Neuronal stem cell (in vitro differentiated cells): ENCODE results near the gene MOCOS.

Experiments used
- DNase-seq: peaks from one replicate; pipeline ENCODE4 v3.0.0-alpha.2; 2013; ENCODE audit warnings: low spot score
- H2AFZ ChIP-seq: one replicate; pipeline ENCODE4 v1.6.1; 2013; ENCODE audit warnings: mild to moderate bottlenecking, low read length, inconsistent platforms
- H2AK5ac ChIP-seq: 2 replicates; pipeline ENCODE4 v1.6.1; 2013; ENCODE audit warnings: low read depth, mild to moderate bottlenecking, inconsistent platforms, low read length, moderate library complexity, mixed read lengths
- H2BK120ac ChIP-seq: 2 replicates; pipeline ENCODE4 v1.6.1; 2013; ENCODE audit warnings: low read depth, mild to moderate bottlenecking, inconsistent platforms, low read length, moderate library complexity, mixed read lengths
- H2BK12ac ChIP-seq: one replicate; pipeline ENCODE4 v1.6.1; 2013; ENCODE audit warnings: low read length, inconsistent platforms
- H2BK15ac ChIP-seq: 2 replicates; pipeline ENCODE4 v1.6.1; 2013; ENCODE audit warnings: mild to moderate bottlenecking, low read length, inconsistent platforms, mixed read lengths
- H2BK5ac ChIP-seq: one replicate; pipeline ENCODE4 v1.6.1; 2013; ENCODE audit warnings: inconsistent platforms, mild to moderate bottlenecking, low read length, moderate library complexity
- H3K14ac ChIP-seq: one replicate; pipeline ENCODE4 v1.6.1; 2013; ENCODE audit warnings: low read length, inconsistent platforms
- H3K18ac ChIP-seq: 2 replicates; pipeline ENCODE4 v1.6.1; 2013; ENCODE audit warnings: low read length, inconsistent platforms
- H3K23ac ChIP-seq: 2 replicates; pipeline ENCODE4 v1.6.1; 2013; ENCODE audit warnings: low read depth, mild to moderate bottlenecking, mixed read lengths, low read length, inconsistent platforms; ENCODE audit not compliant: poor library complexity
- H3K27ac ChIP-seq: replicated peaks from 3 replicates; pipeline ENCODE4 v1.5.1; 2013; ENCODE audit warnings: low read length, inconsistent platforms
- H3K27me3 ChIP-seq, 3 experiments: 2 replicates each; pipeline ENCODE4 v1.6.1; 2013; ENCODE audit warnings: low read length in 3 of 3, mild to moderate bottlenecking in 2 of 3, inconsistent platforms in 1 of 3, low read depth in 1 of 3, mixed read lengths in 1 of 3, moderate library complexity in 1 of 3; ENCODE audit not compliant: control insufficient read depth in 3 of 3, insufficient read depth in 3 of 3
- H3K36me3 ChIP-seq, 2 donors: replicated peaks in 1 of 2; 2 replicates each; pipeline ENCODE4 v1.6.1; 2013; ENCODE audit warnings: low read length in 2 of 2; ENCODE audit not compliant: control insufficient read depth in 2 of 2, insufficient read depth in 2 of 2
- H3K4ac ChIP-seq: 2 replicates; pipeline ENCODE4 v1.6.1; 2013; ENCODE audit warnings: inconsistent platforms, mild to moderate bottlenecking, low read length, moderate library complexity
- H3K4me1 ChIP-seq, 2 donors: 1 replicate in 1 of 2; 2 replicates in 1 of 2; pipeline ENCODE4 v1.6.1; 2013; ENCODE audit warnings: low read length in 2 of 2, low read depth in 1 of 2; ENCODE audit not compliant: control insufficient read depth in 2 of 2, insufficient read depth in 1 of 2
- H3K4me2 ChIP-seq: one replicate; pipeline ENCODE4 v1.6.1; 2013; ENCODE audit warnings: mild to moderate bottlenecking, low read length, inconsistent platforms; ENCODE audit not compliant: insufficient read depth, poor library complexity, severe bottlenecking
- H3K4me3 ChIP-seq, 2 donors: 2 replicates each; pipeline ENCODE4 v1.5.1; 2013; ENCODE audit warnings: low read length in 2 of 2, mild to moderate bottlenecking in 2 of 2, inconsistent platforms in 1 of 2, moderate library complexity in 1 of 2
- H3K79me1 ChIP-seq: one replicate; pipeline ENCODE4 v1.6.1; 2013; ENCODE audit warnings: low read depth, mild to moderate bottlenecking, inconsistent platforms, low read length, moderate library complexity
- H3K9ac ChIP-seq: one replicate; pipeline ENCODE4 v1.6.1; 2013; ENCODE audit warnings: mild to moderate bottlenecking, low read depth, low read length, inconsistent platforms; ENCODE audit not compliant: poor library complexity
- H3K9me3 ChIP-seq, 2 donors: replicated peaks in 1 of 2; 2 replicates each; pipeline versions ENCODE3 to v1.6.1; 2013; ENCODE audit warnings: low read length in 2 of 2, mild to moderate bottlenecking in 2 of 2, inconsistent platforms in 1 of 2, low read depth in 1 of 2, mixed read lengths in 1 of 2, moderate library complexity in 1 of 2; ENCODE audit not compliant: control insufficient read depth in 2 of 2, insufficient read depth in 1 of 2
- H4K8ac ChIP-seq: one replicate; pipeline ENCODE4 v1.6.1; 2013; ENCODE audit warnings: low read depth, mild to moderate bottlenecking, inconsistent platforms, low read length, moderate library complexity
- H4K91ac ChIP-seq: one replicate; pipeline ENCODE4 v1.6.1; 2013; ENCODE audit warnings: low read length, low read depth, mild to moderate bottlenecking, inconsistent platforms; ENCODE audit not compliant: poor library complexity
- WGBS, 2 donors: extraction: QIAGEN DNeasy Blood & Tissue Kit; methylation state at CpG; one replicate each; pipeline ENCODE4 v1.1.7; 2013; ENCODE audit warnings: missing lambda C conversion rate in 2 of 2, mixed read lengths in 1 of 2; ENCODE audit not compliant: insufficient read length in 2 of 2, insufficient replicate concordance in 1 of 2; ENCODE audit errors: extremely low coverage in 2 of 2; 5-methylcytosine and 5-hydroxymethylcytosine counted together

The MOCOS gene

GRCh38 chr18:36177913-36178312, 9.4 kb upstream of the MOCOS start:
- Histone ChIP-seq H3K27me3 (no peaks in the 10 kb centered on the region), H2BK15ac (no peak overlapping the region), H3K4ac (no peak overlapping the region), H3K4me2 (no peak overlapping the region), H3K14ac (no peak overlapping the region), H2BK5ac (no peak overlapping the region), H4K91ac (no peak overlapping the region), H3K27ac (no peak overlapping the region), H3K9me3 (no peaks in the 10 kb centered on the region), H4K8ac (no peak overlapping the region), H3K18ac (no peak overlapping the region), H3K4me1 (no peaks in the 10 kb centered on the region), H3K79me1 (no peaks in the 10 kb centered on the region), H3K9ac (no peak overlapping the region), H2AFZ (no peak overlapping the region), H2AK5ac (no peak overlapping the region), H3K4me3 (no peak overlapping the region), H3K36me3 (peaks cover 7 to 52% of the 10 kb centered on the region in 2 donors), H3K23ac (no peak overlapping the region), H2BK120ac (no peak overlapping the region), H2BK12ac (no peak overlapping the region)
- no peak for DNase-seq
- WGBS, 2 donors = no CpG with 5 or more reads among the region's 3 CpGs

GRCh38 chr18:36179562-36180355, 7.5 kb upstream of the MOCOS start:
- DNase-seq = no peak
- WGBS, 2 donors = no CpG with 5 or more reads among the region's 7 CpGs
- H3K18ac ChIP-seq = no peak overlapping the region

GRCh38 chr18:36181441-36181840, 5.9 kb upstream of the MOCOS start:
- no peak for DNase-seq
- Histone ChIP-seq H3K4me3 (no peak overlapping the region), H4K8ac (no peak overlapping the region), H3K23ac (no peak overlapping the region), H2BK12ac (no peak overlapping the region), H2AK5ac (no peak overlapping the region), H2BK120ac (no peak overlapping the region), H3K27ac (no peak overlapping the region), H2BK15ac (no peak overlapping the region), H2BK5ac (no peak overlapping the region), H3K4ac (no peak overlapping the region), H3K9ac (no peak overlapping the region), H2AFZ (no peak overlapping the region), H3K27me3 (peaks cover 5 to 21% (median 18%) of the 10 kb centered on the region in 3 experiments), H3K18ac (no peak overlapping the region), H3K4me1 (no peaks in the 10 kb centered on the region), H3K36me3 (peaks cover under 1 to 18% of the 10 kb centered on the region in 2 donors), H3K9me3 (no peaks in the 10 kb centered on the region), H3K14ac (no peak overlapping the region), H3K79me1 (no peaks in the 10 kb centered on the region), H3K4me2 (no peak overlapping the region), H4K91ac (no peak overlapping the region)
- WGBS, 2 donors = no CpG with 5 or more reads among the region's 6 CpGs

More at GRCh38 chr18:36179562-36180355, 7.5 kb upstream of the MOCOS start:
- Histone ChIP-seq H4K8ac (no peak overlapping the region), H2BK120ac (no peak overlapping the region), H3K4me3 (no peak overlapping the region), H3K27me3 (peaks cover 0 to 5% (median 2%) of the 10 kb centered on the region in 3 experiments), H2BK12ac (no peak overlapping the region), H3K9ac (no peak overlapping the region), H2AK5ac (no peak overlapping the region), H2BK15ac (no peak overlapping the region), H3K23ac (no peak overlapping the region), H3K4me2 (no peak overlapping the region), H3K14ac (no peak overlapping the region), H3K9me3 (no peaks in the 10 kb centered on the region), H2AFZ (no peak overlapping the region), H2BK5ac (no peak overlapping the region), H4K91ac (no peak overlapping the region), H3K4me1 (no peaks in the 10 kb centered on the region), H3K79me1 (no peaks in the 10 kb centered on the region), H3K36me3 (peaks cover 7 to 34% of the 10 kb centered on the region in 2 donors), H3K27ac (no peak overlapping the region), H3K4ac (no peak overlapping the region)

GRCh38 chr18:36181898-36182506, 5.3 kb upstream of the MOCOS start:
- H2BK15ac ChIP-seq = no peak overlapping the region
- H3K27ac ChIP-seq = no peak overlapping the region
- H3K4me1 ChIP-seq = peaks cover 0 to under 1% of the 10 kb centered on the region in 2 donors
- H3K14ac ChIP-seq = no peak overlapping the region
- peaks cover 0 to 12% of the 10 kb centered on the region in 2 donors for H3K36me3 ChIP-seq
- H3K9me3 ChIP-seq = no peaks in the 10 kb centered on the region
- no peak overlapping the region for H3K4me2 ChIP-seq
- H3K27me3 ChIP-seq = peaks cover 9 to 24% (median 23%) of the 10 kb centered on the region in 3 experiments
- H4K91ac ChIP-seq = no peak overlapping the region
- no peak for DNase-seq
- H2AK5ac ChIP-seq = no peak overlapping the region
- H2BK12ac ChIP-seq = no peak overlapping the region
- H4K8ac ChIP-seq = no peak overlapping the region
- H3K9ac ChIP-seq = no peak overlapping the region
- H2BK120ac ChIP-seq = no peak overlapping the region
- H3K4ac ChIP-seq = no peak overlapping the region
- WGBS, 2 donors = no CpG with 5 or more reads among the region's 3 CpGs
- no peak overlapping the region for H2BK5ac ChIP-seq
- H3K23ac ChIP-seq = no peak overlapping the region
- H2AFZ ChIP-seq = no peak overlapping the region
- no peaks in the 10 kb centered on the region for H3K79me1 ChIP-seq
- no peak overlapping the region for H3K4me3 ChIP-seq
- H3K18ac ChIP-seq = no peak overlapping the region
